ENCODE results near the gene HOXB5. TPM values are rescaled to one million over a fixed set of nuclear protein-coding genes. Genes with fewer than 3 reads are reported as not detected.

HOXB5 gene
- total and polyA plus RNA-seq, 2 of the 4 experiments (the other 2 are of a cell fraction): 0.54 to 18.0 TPM

DNA sequence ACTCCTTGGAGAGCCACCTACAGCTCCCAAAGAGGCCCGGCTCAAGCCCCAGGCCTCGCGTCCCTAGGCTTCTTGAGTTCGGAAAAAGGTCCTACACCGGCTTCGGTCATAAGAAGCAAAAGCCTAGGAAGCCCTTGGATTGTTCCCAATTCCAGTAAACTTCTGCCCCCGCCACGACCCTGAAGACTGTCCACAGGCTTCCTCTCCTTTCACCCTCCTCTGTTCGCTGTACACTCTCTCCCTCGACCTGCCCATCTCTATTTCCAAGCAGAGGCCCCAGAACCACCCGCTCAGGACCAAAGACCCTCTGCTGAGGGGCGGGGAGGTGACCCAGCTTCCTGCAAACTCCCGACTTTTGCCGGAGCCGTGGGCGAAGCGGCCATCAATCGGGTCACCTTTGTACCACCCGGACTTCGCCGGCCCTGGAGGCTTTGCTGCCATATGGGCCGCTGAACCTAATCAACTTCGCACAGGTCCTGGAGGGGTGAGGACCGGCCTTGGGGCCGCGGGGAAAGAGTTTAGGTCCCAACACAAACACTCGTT lies 51.4 kb downstream of the HOXB5 start:
- WGBS, 2 experiments (ENCODE audit: extremely low coverage in 2 of 2, insufficient read length in 1 of 2): 0% methylated on average over 4 of the region's 27 CpGs; no CpG with 5 or more reads in 1 of the 2 experiments
- in situ Hi-C loops (cut with MboI; ENCODE audit: low sequenced_read_pairs) (loop anchor here (10.0 kb wide), 1 partner anchor 187 kb away; no protein-coding TSS in a partner anchor), dilution Hi-C loops (cut with HindIII; ENCODE audit: low sequenced_read_pairs, unreplicated experiment) (no loop called here), intact Hi-C loops (cut with micrococcal nuclease) (no loop called here)
- H2BK15ac ChIP-seq (ENCODE audit: low read depth, low read length): 0 out of 3 replicates have a peak overlapping the region, but pooled peaks have one; percentile 19
- peak overlapping the region; percentile 61 for H3K18ac ChIP-seq (ENCODE audit: low read depth, low read length)
- peak overlapping the region; percentile 96 for H3K4me3 ChIP-seq (ENCODE audit: insufficient read depth, low read depth, low read length)
- peak overlapping the region; percentile 77 for H2AFZ ChIP-seq (replicated peaks; ENCODE audit: low read length, poor library complexity)
- peak overlapping the region; percentile 97 for H3K23ac ChIP-seq (ENCODE audit: low read depth, low read length)
- BruUV-seq (replicated peaks): no TSS peak
- H2BK5ac ChIP-seq (ENCODE audit: low read depth, low read length, poor library complexity, severe bottlenecking): peak overlapping the region; percentile 96
- H3K14ac ChIP-seq (replicated peaks; ENCODE audit: low read depth, low read length): peak overlapping the region; percentile 98
- DNase-seq (peak; percentile 34), ATAC-seq (ENCODE audit: low read depth) (no peak)
- CTCF ChIA-PET: interaction anchor here (0.6 to 2.8 kb wide), 3 partner anchors 16 to 50 kb away, joined by 3 to 8 read pairs (median 3); no protein-coding TSS in a partner anchor
- H3K79me1 ChIP-seq (ENCODE audit: low read depth in 1 of 2, low read length in 2 of 2): peaks cover 0 to 41% of the 10 kb centered on the region in 2 experiments; a peak in 2 of 4 replicates
- H3K9me1 ChIP-seq (ENCODE audit: insufficient read depth, low read length): peaks cover 10% of the 10 kb centered on the region
- peak overlapping the region; percentile 88 for H2BK120ac ChIP-seq (ENCODE audit: low read depth, low read length)
- H3K36me3 ChIP-seq (ENCODE audit: control insufficient read depth, insufficient read depth, low read length): peaks cover 20% of the 10 kb centered on the region
- peak overlapping the region; percentile 80 for H4K5ac ChIP-seq (ENCODE audit: low read depth, low read length)
- no peak overlapping the region; the same call in 1 of the 2 replicates for H2BK20ac ChIP-seq (ENCODE audit: low read depth, low read length)
- H3K27ac ChIP-seq (ENCODE audit: insufficient read depth, low read length): peak overlapping the region; percentile 99
- H4K8ac ChIP-seq (ENCODE audit: low read depth in 2 of 2, low read length in 2 of 2): peak overlapping the region; percentile 84 to 89
- peak overlapping the region; percentile 75 for H3K4me2 ChIP-seq (ENCODE audit: low read depth, low read length)
- no peaks in the 10 kb centered on the region for H3K9me3 ChIP-seq (ENCODE audit: control insufficient read depth, insufficient read depth, low read length)
- peak overlapping the region; percentile 94 for H4K91ac ChIP-seq (ENCODE audit: insufficient read depth, low read depth, low read length)
- POLR2A ChIA-PET (ENCODE audit: unreplicated experiment): interaction anchor here (0.5 to 1.5 kb wide), 5 partner anchors 21 to 70 kb away, joined by 3 to 9 read pairs (median 4); partner anchors contain the start of gene HOXB3
- peak overlapping the region; percentile 95 for H3K4ac ChIP-seq (ENCODE audit: low read depth, low read length)
- peak overlapping the region; percentile 97 for H3K56ac ChIP-seq (ENCODE audit: extremely low read depth, insufficient read depth, low read length)
- H3K9ac ChIP-seq (ENCODE audit: low read depth, low read length): peak overlapping the region; percentile 100
- peak overlapping the region; percentile 83 for H2AK5ac ChIP-seq (ENCODE audit: low read depth, low read length)
- peak overlapping the region; percentile 96 for H2AK9ac ChIP-seq (replicated peaks; ENCODE audit: low read depth, low read length, poor library complexity)
- peaks cover 30% of the 10 kb centered on the region for H3K4me1 ChIP-seq (ENCODE audit: control insufficient read depth, insufficient read depth, low read length)
- H4K20me1 ChIP-seq (ENCODE audit: insufficient read depth, low read length): no peaks in the 10 kb centered on the region
- H3K27me3 ChIP-seq (ENCODE audit: control insufficient read depth, insufficient read depth, low read length): no peaks in the 10 kb centered on the region
- no peak for TF ChIP-seq MAZ (IDR thresholded peaks at IDR 0.05; ENCODE audit: borderline replicate concordance, low read depth, low read length)
- TF ChIP-seq, protein P1, sequence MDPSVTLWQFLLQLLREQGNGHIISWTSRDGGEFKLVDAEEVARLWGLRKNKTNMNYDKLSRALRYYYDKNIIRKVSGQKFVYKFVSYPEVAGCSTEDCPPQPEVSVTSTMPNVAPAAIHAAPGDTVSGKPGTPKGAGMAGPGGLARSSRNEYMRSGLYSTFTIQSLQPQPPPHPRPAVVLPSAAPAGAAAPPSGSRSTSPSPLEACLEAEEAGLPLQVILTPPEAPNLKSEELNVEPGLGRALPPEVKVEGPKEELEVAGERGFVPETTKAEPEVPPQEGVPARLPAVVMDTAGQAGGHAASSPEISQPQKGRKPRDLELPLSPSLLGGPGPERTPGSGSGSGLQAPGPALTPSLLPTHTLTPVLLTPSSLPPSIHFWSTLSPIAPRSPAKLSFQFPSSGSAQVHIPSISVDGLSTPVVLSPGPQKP (IDR thresholded peaks at IDR 0.05; ENCODE audit: borderline replicate concordance, low read depth, low read length): no peak
- no peak for TF ChIP-seq CHD1 (IDR thresholded peaks at IDR 0.05; ENCODE audit: low read depth, low read length)
- no peak for TF ChIP-seq MAFK (IDR thresholded peaks at IDR 0.05; ENCODE audit: low read depth, low read length)
- TF ChIP-seq BHLHE40 (IDR thresholded peaks at IDR 0.05; ENCODE audit: low read depth, low read length): no peak
- no peak for TF ChIP-seq FOS (IDR thresholded peaks at IDR 0.05; ENCODE audit: low read depth, low read length)
- TF ChIP-seq MXI1 (IDR thresholded peaks at IDR 0.05; ENCODE audit: borderline replicate concordance, low read depth, low read length): no peak
- TF ChIP-seq RFX5 (IDR thresholded peaks at IDR 0.05; ENCODE audit: low read depth, low read length): no peak
- no peak for TF ChIP-seq RAD21 (IDR thresholded peaks at IDR 0.05; ENCODE audit: low read length)
- TF ChIP-seq RCOR1 (IDR thresholded peaks at IDR 0.05; ENCODE audit: insufficient replicate concordance, low read length): no peak
- TF ChIP-seq NFE2L2 (IDR thresholded peaks at IDR 0.05; ENCODE audit: low read depth, low read length): no peak
- TF ChIP-seq, protein P2, sequence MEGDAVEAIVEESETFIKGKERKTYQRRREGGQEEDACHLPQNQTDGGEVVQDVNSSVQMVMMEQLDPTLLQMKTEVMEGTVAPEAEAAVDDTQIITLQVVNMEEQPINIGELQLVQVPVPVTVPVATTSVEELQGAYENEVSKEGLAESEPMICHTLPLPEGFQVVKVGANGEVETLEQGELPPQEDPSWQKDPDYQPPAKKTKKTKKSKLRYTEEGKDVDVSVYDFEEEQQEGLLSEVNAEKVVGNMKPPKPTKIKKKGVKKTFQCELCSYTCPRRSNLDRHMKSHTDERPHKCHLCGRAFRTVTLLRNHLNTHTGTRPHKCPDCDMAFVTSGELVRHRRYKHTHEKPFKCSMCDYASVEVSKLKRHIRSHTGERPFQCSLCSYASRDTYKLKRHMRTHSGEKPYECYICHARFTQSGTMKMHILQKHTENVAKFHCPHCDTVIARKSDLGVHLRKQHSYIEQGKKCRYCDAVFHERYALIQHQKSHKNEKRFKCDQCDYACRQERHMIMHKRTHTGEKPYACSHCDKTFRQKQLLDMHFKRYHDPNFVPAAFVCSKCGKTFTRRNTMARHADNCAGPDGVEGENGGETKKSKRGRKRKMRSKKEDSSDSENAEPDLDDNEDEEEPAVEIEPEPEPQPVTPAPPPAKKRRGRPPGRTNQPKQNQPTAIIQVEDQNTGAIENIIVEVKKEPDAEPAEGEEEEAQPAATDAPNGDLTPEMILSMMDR (conservative IDR thresholded peaks at IDR 0.05; ENCODE audit: low read depth, low read length): no peak
- TF ChIP-seq, protein P3, sequence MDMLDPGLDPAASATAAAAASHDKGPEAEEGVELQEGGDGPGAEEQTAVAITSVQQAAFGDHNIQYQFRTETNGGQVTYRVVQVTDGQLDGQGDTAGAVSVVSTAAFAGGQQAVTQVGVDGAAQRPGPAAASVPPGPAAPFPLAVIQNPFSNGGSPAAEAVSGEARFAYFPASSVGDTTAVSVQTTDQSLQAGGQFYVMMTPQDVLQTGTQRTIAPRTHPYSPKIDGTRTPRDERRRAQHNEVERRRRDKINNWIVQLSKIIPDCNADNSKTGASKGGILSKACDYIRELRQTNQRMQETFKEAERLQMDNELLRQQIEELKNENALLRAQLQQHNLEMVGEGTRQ (IDR thresholded peaks at IDR 0.05; ENCODE audit: low read depth, low read length): no peak
- no peak for TF ChIP-seq POLR2A (IDR thresholded peaks at IDR 0.05; ENCODE audit: low read depth, low read length)
- TF ChIP-seq SMC3 (IDR thresholded peaks at IDR 0.05; ENCODE audit: low read depth, low read length): no peak
